ENCODE data around the gene RFTN1. TPM values are rescaled to one million over a fixed set of nuclear protein-coding genes. Genes with fewer than 3 reads are reported as not detected.

The RFTN1 gene
- total and polyA plus RNA-seq, 2 experiments from 2014 or later: 3.3 to 7.2 TPM

DNA sequence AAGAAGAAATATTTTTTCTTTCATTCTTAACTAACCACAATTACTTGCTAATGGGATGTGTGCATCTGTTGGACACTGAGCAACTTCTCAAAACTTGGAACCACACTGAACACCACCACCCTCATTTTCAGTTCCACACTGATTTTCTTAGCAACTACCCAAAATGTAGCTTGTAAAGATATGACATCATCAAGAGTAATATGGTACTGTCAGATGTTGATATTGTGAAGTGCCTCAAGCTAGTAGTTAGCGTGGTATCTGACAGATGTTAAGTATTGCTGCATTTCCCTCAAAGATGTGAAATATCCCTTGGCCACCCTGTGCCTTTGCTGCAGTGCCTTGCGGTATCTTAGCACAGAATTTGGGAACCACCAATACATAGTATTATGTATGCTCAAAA lies 9.3 kb downstream of the RFTN1 start:
- H2AFZ ChIP-seq: no peak overlapping the region
- DNase-seq (ENCODE audit: low spot score) (no peak), ATAC-seq (no peak)
- peaks cover 3% of the 10 kb centered on the region for H3K27me3 Mint-ChIP-seq (ENCODE audit: insufficient read depth, low read depth, poor library complexity)
- no peak overlapping the region for H3K4me3 Mint-ChIP-seq
- H3K36me3 ChIP-seq (ENCODE audit: insufficient read depth): no peaks in the 10 kb centered on the region
- TF ChIP-seq REST (IDR thresholded peaks at IDR 0.05; ENCODE audit: unreplicated experiment) (no peak), EZH2 (IDR thresholded peaks at IDR 0.05; ENCODE audit: low read depth, unreplicated experiment) (no peak), JUNB (IDR thresholded peaks at IDR 0.05; ENCODE audit: unreplicated experiment) (no peak), ZNF114 (CRISPR knock-in tag; IDR thresholded peaks at IDR 0.05) (no peak), NANOG (IDR thresholded peaks at IDR 0.05; ENCODE audit: borderline replicate concordance) (no peak), ZNF331 (CRISPR knock-in tag; IDR thresholded peaks at IDR 0.05; ENCODE audit: low read depth) (no peak), CREB1 (CRISPR knock-in tag; IDR thresholded peaks at IDR 0.05; ENCODE audit: low read depth) (no peak), ZNF462 (CRISPR knock-in tag; IDR thresholded peaks at IDR 0.05) (no peak), EZH2phosphoT487 (IDR thresholded peaks at IDR 0.05; ENCODE audit: unreplicated experiment) (no peak), STAT1 (IDR thresholded peaks at IDR 0.05; ENCODE audit: unreplicated experiment) (no peak), POLR2AphosphoS5 (IDR thresholded peaks at IDR 0.05; ENCODE audit: low read depth) (no peak)
- TF ChIP-seq, protein P1, sequence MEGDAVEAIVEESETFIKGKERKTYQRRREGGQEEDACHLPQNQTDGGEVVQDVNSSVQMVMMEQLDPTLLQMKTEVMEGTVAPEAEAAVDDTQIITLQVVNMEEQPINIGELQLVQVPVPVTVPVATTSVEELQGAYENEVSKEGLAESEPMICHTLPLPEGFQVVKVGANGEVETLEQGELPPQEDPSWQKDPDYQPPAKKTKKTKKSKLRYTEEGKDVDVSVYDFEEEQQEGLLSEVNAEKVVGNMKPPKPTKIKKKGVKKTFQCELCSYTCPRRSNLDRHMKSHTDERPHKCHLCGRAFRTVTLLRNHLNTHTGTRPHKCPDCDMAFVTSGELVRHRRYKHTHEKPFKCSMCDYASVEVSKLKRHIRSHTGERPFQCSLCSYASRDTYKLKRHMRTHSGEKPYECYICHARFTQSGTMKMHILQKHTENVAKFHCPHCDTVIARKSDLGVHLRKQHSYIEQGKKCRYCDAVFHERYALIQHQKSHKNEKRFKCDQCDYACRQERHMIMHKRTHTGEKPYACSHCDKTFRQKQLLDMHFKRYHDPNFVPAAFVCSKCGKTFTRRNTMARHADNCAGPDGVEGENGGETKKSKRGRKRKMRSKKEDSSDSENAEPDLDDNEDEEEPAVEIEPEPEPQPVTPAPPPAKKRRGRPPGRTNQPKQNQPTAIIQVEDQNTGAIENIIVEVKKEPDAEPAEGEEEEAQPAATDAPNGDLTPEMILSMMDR (conservative IDR thresholded peaks at IDR 0.05; ENCODE audit: low read depth in 2 of 2): no peak
- TF ChIP-seq, protein P2, sequence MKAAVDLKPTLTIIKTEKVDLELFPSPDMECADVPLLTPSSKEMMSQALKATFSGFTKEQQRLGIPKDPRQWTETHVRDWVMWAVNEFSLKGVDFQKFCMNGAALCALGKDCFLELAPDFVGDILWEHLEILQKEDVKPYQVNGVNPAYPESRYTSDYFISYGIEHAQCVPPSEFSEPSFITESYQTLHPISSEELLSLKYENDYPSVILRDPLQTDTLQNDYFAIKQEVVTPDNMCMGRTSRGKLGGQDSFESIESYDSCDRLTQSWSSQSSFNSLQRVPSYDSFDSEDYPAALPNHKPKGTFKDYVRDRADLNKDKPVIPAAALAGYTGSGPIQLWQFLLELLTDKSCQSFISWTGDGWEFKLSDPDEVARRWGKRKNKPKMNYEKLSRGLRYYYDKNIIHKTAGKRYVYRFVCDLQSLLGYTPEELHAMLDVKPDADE (IDR thresholded peaks at IDR 0.05): no peak
- peaks cover 17% of the 10 kb centered on the region for H3K4me1 ChIP-seq (ENCODE audit: insufficient read depth)
- H3K4me3 ChIP-seq: no peak overlapping the region
- H4K20me1 ChIP-seq (replicated peaks; ENCODE audit: insufficient read depth): no peaks in the 10 kb centered on the region
- H3K9me2 ChIP-seq (ENCODE audit: insufficient read depth): peaks cover 7% of the 10 kb centered on the region; the same call in 1 of the 2 replicates
- H3K4me2 ChIP-seq: no peak overlapping the region
- H3K27ac Mint-ChIP-seq: no peak overlapping the region
- no peaks in the 10 kb centered on the region for H3K27me3 ChIP-seq (ENCODE audit: insufficient read depth)
- no peaks in the 10 kb centered on the region for H3F3A ChIP-seq (replicated peaks; ENCODE audit: low read depth)
- no peaks in the 10 kb centered on the region for H3K9me3 Mint-ChIP-seq
- peaks cover 13% of the 10 kb centered on the region for H3K4me1 Mint-ChIP-seq
- H3K36me3 Mint-ChIP-seq (ENCODE audit: low read depth): no peaks in the 10 kb centered on the region
- no peak overlapping the region for H3K27ac ChIP-seq (ENCODE audit: low read depth)
- H3K79me2 ChIP-seq (replicated peaks; ENCODE audit: insufficient read depth): no peaks in the 10 kb centered on the region

Data from GM23338 (cell line).